NOMO-1 (cell line): Measurements from ENCODE around the gene PSMD10.

Experiments
- DNase-seq, 2 experiments: peaks; one replicate each; lab custom pipeline; 2025; ENCODE audit not compliant: unreplicated experiment in 2 of 2; lab: John Stamatoyannopoulos, UW

The PSMD10 gene

GRCh38 chrX:108091264-108091877, at the start of gene PSMD10, which contains the start of gene ATG4A:
Gene PSMD10, minus strand, starts transcription at chrX:108091542. Its CDS starts 22 bp downstream, at chrX:108091520.
Gene ATG4A, plus strand, starts transcription at chrX:108091778. Its CDS starts 49 bp downstream, at chrX:108091827.
- DNase-seq, result peak; percentile 89 to 91

- DNase-seq, result peak in 1 of 2 experiments; percentile 14
Observed at GRCh38 chrX:108138814-108139702, 47.7 kb upstream of the PSMD10 start.

- no peak for DNase-seq
Observed at GRCh38 chrX:108134724-108135123, 43.4 kb upstream of the PSMD10 start.

- DNase-seq, result no peak
Observed at GRCh38 chrX:108132876-108133275, 41.5 kb upstream of the PSMD10 start.

- DNase-seq, result no peak
Observed at GRCh38 chrX:108132034-108132433, 40.7 kb upstream of the PSMD10 start.

- no peak for DNase-seq
Observed at GRCh38 chrX:108131471-108131870, 40.1 kb upstream of the PSMD10 start.

- DNase-seq, result no peak
Observed at GRCh38 chrX:108130889-108131288, 39.5 kb upstream of the PSMD10 start.

GRCh38 chrX:108127152-108127551, 35.8 kb upstream of the PSMD10 start:
- DNase-seq, result no peak

- DNase-seq, result no peak
Observed at GRCh38 chrX:108126661-108127060, 35.3 kb upstream of the PSMD10 start.

- DNase-seq, result no peak
Observed at GRCh38 chrX:108123591-108124366, 32.4 kb upstream of the PSMD10 start.

- DNase-seq, result no peak
Observed at GRCh38 chrX:108122748-108123147, 31.4 kb upstream of the PSMD10 start.

- no peak for DNase-seq
Observed at GRCh38 chrX:108121291-108121690, 29.9 kb upstream of the PSMD10 start.

GRCh38 chrX:108117988-108118387, 26.6 kb upstream of the PSMD10 start:
- DNase-seq, result no peak

GRCh38 chrX:108114541-108114940, 23.2 kb upstream of the PSMD10 start:
- DNase-seq, result no peak

- DNase-seq, result no peak
Observed at GRCh38 chrX:108105473-108105872, 14.1 kb upstream of the PSMD10 start.

- no peak for DNase-seq
Observed at GRCh38 chrX:108097380-108097779, 6.0 kb upstream of the PSMD10 start.

GRCh38 chrX:108091878-108092291, 543 bp upstream of the PSMD10 start:
- DNase-seq, result no peak

GRCh38 chrX:108090491-108091263, 665 bp downstream of the PSMD10 start:
- DNase-seq, result peak in 1 of 2 experiments; percentile 27

- no peak for DNase-seq
Observed at GRCh38 chrX:108088511-108088910, 2.8 kb downstream of the PSMD10 start.

GRCh38 chrX:108087792-108088191, 3.5 kb downstream of the PSMD10 start:
- DNase-seq, result no peak
